Activated effector memory CD4-positive, alpha-beta T cell treated with anti-CD3 and anti-CD28 coated beads, Interleukin-2, amount 50 U/mL, for 16 hours (primary cell): ENCODE measurements around the gene KIAA1217.
"Not testable (repeated sequence)": the region's sequence is repeated elsewhere in the genome, so short reads cannot be mapped to it uniquely, and the experiment has no call there.

Experiments used
- DNase-seq: peaks from one replicate; pipeline ENCODE4 v3.0.0-alpha.2; 2020

The KIAA1217 gene

DNA sequence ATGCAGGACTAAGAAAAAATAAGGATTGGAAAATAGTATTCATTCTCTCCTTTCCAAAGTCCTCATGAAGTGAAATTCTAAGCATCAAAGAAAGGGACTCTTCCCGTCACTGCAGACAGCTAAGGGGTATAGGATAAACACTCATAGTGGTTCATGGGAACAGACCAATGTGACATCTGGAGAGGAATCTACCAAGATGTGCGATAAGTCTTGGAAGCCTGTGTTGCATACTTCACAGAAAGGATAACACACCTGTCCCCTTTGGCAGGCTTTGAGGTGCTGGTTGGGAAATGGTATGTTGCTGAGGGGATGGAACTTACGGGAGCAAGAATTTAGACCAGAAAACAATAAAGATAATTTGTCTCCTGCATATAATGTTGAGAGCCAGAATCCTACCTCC, 266.7 kb downstream of the KIAA1217 start:
- no peak for DNase-seq

DNA sequence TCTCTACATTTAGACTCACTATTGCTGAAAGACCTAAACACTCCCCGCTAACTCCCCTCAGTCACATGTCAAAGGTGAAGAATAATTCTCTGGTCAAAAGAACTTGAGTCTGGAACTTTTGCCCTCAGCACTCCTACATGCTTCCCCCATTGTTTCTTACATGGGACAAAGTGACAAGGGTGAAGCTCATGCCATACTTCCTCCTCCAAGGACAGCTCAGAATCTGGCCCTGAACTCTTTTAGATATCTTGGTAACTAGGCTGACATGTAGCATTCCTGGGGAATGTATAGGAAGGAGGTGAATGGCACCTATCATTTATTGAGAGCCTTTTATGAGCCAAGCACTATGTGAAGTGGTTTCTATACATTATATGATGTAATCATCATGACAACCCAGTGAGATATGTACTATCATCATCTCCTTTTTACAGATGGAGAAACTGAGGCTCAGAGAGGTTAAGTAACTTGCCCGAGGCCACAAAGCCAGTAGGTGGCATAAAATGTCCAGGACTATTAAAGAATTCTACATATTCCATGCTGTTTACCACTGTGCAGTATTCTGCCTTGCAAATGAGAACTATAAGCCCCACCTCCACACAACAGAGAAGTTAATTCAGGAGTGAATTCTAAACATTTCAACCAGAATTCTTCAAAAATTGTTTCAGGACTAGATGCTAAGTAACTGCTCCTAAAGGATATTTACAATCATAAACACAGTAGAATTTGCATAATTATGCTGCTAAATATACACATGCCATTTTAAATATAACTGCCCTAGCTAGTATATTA, 268.2 kb downstream of the KIAA1217 start:
- DNase-seq, result no peak

DNA sequence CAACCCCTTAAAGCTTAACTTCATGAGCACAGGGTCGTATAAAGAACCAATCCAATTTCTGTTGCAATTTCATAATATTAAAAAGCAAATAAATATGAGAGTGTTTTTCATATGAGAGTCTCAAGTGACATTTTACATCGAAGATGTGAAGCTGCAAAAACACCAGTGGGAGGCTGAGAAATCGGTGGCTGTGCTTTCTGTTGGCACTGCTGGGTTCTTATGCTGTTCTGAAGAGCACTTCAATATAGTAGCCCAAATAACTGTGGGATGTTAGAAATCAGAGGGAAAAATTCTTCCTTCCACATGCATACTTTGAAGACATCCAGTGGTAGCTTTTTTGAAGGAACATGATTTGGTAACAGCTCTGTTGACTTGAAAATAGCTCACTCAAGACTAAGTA, 269.0 kb downstream of the KIAA1217 start:
- DNase-seq, result no peak

DNA sequence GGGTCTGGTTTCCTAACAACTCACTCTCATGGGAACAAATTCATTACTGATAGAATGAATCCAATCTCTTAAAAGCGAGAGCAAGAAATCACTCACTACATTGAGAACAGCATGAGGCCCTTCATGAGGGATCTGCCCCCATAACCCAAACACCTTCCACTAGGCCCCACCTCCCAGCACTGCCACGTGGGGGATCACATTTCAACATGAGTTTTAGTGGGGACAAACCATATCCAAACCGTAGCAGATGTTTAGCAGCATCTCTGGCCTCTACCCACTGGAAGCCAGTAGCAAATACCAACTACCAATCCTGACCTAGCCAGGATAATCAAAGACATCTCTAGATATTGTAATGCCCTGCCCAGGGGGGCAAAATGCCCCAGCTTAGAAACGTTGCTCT, 270.9 kb downstream of the KIAA1217 start:
- DNase-seq, result no peak

DNA sequence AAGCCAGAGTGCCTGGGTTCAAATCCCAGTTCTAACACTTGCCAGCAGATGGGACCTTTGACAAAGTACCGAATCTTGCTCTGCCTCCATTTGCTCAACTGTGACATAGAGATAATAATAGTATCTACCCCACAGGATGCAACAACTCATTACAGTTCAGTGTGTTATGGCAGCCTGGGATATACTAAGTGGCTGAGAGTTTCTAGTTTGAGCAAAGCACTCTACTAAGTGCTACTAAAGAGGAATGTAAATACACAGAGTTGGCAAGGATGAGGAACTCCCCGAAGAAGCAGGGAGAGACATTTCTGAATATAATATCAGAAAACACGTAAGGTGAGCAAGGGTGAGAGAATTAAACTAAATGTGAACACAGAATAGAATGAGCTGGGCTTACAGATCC, 271.5 kb downstream of the KIAA1217 start:
- DNase-seq, result no peak

DNA sequence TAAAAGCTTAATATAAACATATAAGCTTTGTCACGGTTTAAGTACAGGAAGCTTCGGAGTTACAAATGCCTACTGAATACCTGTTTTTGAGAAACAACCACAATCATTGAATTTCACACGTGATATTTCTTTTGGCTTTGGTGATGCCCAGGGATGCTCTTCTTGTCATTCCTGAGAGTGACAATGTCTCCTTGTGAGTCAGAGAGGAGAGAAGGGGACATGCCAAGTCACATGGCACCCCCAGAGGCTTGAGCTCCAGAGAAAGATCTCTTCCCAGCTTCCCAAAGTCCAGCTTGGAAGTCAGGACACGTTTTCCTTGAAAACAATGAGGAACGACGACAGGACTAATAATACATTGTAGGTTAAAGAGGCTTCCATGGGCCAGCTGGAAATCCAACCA, 272.3 kb downstream of the KIAA1217 start:
- no peak for DNase-seq

DNA sequence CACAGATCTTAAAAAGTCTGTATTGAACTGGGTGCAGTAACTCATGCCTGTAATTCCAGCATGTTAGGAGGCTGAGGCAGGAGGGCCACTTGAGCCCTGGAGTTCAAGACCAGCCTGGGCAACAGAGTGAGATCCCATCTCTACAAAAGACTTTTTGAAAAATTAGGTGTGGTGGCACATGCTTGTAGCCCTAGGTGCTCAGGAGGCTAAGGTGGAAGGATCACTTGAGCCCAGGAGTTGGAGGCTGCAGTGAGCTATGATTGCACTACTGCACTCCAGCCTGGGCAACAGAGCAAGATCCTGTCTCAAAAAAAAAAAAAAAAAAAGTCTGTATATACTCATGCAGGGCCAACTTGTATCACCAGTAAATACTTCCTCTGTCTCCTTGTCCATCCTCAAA, 273.8 kb downstream of the KIAA1217 start:
- not testable (repeated sequence) for DNase-seq

DNA sequence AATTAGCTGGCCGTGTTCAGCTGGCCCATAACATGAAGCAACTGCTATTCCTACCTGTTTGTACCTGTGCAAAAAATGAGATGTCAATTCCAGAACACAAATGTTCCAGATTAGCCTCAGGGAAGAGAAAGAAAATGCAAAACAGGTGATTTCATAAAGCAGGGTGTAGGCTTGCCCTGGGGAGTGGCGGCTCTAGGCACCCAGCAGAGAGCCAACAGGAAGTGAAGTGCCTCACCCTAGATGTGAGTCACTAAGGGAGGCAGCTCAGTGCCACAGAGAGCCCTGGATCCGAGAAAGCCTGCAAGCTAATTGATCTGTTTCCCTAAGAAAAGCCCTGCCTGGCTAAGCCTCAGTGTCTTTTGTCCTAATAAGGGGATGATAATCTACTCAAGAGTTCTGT, 274.8 kb downstream of the KIAA1217 start:
- peak; percentile 68 for DNase-seq

DNA sequence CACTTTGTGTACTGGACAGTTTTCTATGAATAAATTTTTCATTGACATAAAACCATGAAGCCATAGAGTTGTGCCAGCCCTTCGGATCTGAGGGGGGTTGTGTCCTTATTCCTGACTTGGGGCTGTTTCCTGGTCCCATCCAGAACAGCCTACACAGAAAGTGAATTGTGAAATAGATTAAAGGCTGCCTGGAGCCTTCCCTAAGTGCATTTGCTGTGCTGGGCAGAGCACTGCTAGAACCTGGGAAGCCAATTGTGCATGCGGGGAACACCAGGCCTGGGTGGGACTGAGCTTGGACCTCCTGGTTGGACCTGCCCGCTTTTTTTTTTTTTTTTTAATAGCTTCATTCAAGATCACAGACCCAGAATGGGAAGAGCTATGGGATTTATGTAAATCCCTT, 275.8 kb downstream of the KIAA1217 start:
- DNase-seq, result no peak

DNA sequence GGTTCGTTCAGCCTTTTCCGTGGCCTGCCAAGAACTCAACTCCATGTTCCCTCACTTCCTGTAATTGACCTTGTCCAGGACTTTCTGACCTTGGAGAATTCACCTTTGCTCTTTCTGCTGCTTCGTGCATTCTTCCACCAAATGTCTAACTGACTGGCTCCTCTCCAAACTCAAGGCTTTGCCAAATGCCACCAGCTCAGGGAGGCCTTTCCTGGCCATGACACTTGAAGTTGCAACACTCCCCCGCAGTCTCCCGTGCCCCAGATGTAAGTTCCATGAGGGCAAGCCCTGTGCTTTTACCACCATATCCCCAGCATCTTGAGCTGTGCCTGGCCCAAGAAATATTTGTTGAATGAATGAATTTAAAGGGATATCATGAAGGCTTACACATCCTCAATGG, 276.4 kb downstream of the KIAA1217 start:
- DNase-seq, result no peak

DNA sequence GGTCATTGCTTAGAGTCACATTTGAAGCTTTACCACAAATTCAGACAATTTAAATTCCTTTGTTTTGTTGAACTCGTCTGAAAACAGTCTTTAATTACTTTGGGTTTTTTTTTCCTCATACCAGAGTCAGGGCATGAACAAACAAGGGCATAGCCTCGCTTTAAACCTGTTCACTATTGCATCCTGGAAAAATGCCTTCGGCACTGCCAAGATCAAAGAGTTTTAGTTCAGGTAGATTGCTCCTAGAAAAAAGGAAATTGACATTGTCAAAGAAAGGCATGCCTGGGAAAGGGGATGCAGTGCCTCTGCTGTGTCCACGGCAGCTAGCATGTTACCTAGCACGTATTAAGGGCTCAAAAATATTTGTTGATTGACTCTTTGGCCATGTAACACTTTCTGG, 279.7 kb downstream of the KIAA1217 start:
- DNase-seq, result no peak

DNA sequence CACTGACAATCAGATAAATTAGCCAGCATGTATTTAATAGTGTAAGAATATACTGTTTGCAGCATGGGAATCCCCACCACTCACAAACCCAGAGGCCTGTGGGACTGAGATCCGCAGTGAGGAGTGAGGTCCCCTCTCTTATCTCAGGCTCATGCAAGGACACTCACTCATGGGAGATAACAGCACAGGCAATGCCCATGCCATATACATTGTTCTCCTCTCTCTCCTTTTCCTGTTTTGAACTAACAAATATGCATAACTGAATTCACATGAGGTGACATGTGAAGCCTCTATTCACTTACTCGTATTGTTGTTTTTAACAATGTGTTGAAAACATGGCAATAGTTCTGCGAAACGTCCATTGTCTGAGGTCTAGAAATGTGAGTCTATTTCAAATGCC, 284.2 kb downstream of the KIAA1217 start:
- no peak for DNase-seq

DNA sequence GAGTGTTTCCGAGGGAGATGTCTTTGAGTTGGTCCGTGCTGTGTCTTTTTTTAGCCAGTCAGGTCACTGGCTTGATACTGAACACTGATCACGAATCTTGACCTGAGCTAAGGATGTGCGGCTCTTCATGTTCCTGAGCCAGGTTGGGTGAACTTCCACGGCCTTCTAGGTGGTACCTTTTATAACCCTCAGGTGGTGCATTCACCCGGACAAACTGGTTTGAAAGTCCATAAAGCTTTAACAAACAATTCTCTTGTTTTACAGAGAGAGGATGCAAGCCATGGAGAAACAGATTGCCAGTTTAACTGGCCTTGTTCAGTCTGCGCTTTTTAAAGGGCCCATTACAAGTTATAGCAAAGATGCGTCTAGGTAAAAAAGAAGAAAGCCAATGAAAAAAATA, 285.3 kb downstream of the KIAA1217 start:
- DNase-seq, result no peak

DNA sequence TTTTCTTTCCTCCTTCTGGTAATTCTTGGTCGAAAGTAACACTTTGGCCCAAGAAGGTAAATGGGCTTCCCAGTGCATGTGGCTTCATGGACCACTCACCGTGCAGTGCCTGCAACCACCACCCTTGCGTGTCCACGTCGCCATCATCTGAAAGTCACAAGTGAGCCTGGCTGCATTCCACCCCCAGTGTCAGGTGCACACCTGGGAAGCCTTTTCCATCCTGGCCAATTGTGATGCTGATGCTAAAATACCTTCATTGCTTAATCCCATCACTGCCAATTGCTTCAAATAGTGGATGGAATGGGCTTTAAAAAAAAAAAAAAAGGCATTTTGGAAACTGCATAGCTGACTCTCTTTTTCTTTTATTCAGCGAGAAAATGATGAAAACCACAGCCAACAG, 285.8 kb downstream of the KIAA1217 start:
- DNase-seq, result no peak

DNA sequence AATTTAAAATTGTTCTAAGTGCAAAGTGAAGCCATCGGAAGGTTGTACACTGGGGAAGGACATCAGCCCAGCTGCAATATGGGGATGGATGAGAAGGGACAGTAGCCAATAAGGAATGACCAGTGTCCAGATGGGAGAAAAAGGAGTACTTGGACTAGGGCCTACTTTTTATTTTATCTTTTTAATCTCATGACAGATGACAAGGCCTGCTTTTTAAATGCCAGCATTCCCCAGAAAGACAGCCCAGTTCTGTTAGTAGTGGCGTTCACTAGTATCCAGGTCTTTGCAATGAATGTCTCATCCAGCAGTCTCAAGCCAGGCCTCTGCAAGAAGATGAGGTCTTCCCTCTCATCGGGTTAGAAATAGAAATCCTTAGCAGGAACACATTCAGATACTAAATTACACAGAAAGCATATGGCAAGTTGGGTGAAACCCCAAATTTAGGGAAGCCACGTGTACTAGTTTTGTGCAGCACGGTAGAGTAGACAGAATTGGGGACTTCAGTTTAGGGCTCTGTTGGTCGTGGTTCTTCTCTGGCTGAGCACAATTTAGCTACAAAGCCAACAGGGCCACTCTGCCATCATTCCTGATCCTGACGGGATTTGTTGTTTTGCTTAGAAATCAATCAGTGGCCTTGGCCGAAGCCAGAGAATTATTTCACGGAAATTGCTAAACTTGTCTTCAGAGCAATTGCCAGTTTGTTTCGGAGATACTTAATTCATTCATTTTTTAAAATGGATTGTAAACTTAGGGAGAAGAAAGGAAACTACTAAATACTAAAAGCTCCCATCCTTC, 286.9 kb downstream of the KIAA1217 start:
- no peak for DNase-seq

DNA sequence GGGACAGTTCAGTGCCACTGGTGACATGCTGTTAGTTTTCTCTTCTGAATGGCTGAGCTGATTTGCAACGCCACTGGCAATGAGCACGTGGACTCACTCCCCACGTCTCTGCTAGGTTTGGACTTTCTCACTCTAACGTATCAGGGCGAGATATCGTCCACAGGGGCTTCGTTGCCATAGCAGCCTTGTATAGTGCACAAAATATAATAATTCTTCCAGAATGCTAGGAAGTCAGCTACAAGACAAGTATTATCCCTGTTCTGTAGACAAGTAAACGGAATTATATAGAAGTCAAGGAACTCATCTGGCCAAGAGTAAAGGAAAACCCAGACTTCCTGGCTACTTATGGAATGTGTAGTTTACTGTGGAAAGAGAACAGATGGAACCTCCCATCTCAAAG, 288.0 kb downstream of the KIAA1217 start:
- DNase-seq, result no peak

DNA sequence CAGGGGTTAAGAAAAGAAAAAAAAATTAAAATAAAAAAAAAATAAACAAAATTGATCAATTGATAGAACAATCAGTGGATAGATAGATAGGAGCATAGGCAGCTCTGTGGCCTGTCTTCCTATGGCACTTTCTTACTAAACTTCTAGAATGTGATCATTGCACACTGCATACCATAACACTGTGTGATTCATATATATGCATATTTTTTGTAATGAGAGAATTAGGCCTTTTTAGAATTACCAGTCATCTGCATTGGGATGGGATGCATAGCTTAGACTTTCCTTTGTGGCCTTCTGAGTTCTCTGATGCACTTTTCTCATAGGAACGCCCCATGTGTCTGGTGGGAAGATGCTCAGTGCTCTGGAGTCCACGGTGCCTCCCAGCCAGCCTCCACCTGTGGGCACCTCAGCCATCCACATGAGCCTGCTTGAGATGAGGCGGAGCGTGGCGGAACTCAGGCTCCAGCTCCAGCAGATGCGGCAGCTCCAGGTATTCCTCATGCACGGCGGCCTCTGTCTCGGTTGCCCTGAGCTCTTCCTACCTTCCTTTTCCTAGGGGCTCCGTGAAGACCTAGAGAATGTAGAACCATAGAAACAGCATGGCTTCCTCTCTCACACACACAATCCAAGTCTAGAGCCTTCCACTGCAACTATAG, 292.2 kb downstream of the KIAA1217 start:
- no peak for DNase-seq

DNA sequence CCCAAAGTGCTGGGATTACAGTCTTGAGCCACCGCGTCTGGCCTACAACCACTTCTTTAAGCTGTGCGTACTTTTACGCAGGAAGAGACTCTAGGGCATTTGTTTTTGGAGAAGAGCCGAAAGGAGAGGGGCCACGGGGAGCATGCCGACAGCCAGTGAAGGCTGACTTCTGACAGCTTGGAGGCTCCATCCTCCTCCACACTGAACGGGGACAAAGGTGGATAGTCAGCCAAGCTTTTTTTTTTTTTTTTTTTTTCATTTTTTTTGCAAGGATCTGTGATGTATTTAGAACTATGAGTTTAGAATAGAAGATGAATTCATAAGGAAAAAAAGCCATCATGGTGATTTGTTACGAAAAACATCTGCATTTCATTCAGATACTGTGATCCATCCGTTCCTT, 293.1 kb downstream of the KIAA1217 start:
- no peak for DNase-seq

DNA sequence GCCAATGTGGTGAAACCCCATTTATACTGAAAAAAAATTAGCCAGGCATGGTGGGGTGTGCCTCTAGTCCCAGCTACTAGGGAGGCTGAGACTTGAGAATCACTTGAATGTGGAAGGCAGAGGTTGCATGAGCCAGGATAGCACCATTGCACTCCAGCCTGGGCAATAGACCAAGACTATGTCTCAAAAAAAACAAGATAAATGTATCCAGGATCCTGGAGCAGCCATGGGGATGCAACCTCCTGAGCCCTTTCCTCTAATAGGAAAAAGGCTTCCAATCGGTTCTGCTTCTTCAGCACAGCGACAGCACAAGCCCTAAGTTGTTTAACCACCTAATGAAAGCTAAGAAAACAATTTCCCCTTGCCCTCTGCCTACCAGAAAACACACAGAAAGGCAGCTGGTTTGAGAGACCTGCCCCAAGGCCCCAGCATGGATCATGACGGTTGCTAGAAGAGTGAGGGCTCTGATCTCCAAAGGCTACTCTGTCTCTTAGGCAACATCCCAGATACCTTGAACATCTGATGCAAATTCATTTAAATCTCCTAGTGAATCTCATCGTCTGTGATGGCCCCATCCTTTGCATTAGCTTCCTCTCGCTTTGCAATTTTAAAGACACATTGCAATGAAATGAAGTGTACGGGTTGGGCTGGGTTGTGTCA, 294.0 kb downstream of the KIAA1217 start:
- DNase-seq, result no peak

DNA sequence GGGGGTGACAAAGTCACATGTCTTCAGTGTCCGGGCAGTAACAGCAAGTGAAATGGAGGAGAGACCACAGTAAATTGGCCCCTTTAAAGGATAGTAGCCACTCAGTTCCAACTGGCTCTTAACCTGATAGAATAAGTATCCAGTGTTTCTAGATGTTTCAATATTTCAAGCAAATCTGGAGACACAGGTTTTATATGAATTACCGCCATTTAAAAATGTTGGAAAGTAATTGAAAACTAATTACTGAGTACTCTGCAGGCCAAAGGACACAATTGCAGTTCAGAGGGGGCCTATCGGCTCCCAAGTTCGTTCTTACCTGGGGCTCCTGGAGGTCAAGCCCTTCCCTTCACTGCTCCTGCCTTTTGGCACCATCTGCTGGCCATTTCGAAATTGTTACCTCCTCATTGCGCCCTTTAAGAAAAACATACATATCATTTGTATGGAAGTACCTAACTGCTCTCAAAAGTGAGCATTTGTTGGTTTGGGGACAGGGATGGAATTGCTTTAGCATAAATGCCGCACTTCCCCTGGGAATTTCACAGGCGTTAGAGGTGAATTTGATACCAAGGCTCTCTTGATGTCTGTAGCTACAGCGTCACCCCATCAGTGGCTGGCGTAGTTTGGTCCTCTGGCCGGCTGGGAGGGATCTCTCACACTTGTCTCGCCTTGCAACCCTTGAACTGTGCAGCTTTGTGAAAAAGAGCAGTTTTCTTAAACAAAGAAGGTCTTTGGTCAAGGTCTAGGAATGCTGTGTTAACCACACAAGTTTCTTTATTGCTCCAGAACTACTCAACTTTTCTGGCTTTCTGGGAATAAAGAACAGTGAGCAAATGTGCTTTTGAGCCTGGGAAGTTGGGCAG, 294.8 kb downstream of the KIAA1217 start:
- DNase-seq, result peak; percentile 66

DNA sequence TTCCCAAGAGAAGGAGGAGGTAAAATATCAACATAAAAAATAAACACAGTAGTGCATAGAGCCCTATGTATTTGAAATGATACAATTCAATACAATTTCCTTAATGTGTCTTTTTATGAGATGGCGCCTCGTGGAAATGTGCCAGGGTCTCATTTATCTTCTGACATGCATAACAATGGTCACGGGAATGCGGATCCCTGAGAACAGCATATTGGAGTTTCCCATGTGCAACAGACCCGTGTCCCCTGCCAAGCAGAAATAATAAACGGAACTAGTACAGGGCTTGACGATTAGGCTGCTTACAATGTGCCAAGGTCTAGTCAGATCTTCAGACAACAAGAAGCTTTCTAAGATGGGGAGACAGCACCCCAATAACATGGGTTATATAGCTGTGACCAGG, 296.8 kb downstream of the KIAA1217 start:
- no peak for DNase-seq

DNA sequence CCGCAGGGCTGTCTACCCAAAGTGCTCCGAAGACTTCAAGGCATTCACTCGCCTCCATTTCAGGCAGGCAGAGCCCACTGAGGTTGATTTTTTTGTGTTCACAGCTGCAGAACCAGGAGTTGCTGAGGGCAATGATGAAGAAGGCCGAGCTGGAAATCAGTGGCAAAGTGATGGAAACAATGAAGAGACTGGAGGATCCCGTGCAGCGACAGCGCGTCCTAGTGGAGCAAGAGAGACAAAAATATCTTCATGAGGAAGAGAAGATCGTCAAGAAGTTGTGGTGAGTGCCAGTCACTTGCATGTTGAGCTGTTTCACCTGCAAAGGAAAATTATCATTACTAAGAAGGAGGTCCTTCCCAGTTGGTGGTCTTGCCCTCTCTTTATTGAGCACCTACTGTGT, 304.2 kb downstream of the KIAA1217 start:
- DNase-seq, result no peak
